WTC11 (cell line): ENCODE measurements around the gene KCNT2. TPM values are rescaled to one million over a fixed set of nuclear protein-coding genes. Genes with fewer than 3 reads are reported as not detected.
"Not testable (repeated sequence)": the region's sequence is repeated elsewhere in the genome, so short reads cannot be mapped to it uniquely, and the experiment has no call there.

Experiments
- ATAC-seq: fragments of 200-7000 bp; cut with Tn5 transposase; 2 replicates; pipeline ENCODE4 v1.10.0; 2021; ENCODE audit warnings: mild to moderate bottlenecking, moderate library complexity
- CTCF ChIA-PET: fragments of 300-600 bp; sonication (Branson Sonifier 250); formaldehyde crosslinking; loops from one replicate; lab custom pipeline; 2021; ENCODE audit warnings: antibody characterized with exemption; lab: Charles Lee
- POLR2A ChIA-PET: fragments of 350-600 bp; sonication (Branson Sonifier 250); formaldehyde crosslinking; loops from one replicate; lab custom pipeline; 2021; ENCODE audit warnings: antibody characterized with exemption; lab: Charles Lee
- DNase-seq: peaks from one replicate; pipeline ENCODE4 v3.0.0; 2021; ENCODE audit warnings: low spot score
- H3K27ac Mint-ChIP-seq: 2 replicates; pipeline ENCODE4 v1.8.0; 2021; ENCODE audit warnings: mixed read lengths
- H3K27me3 Mint-ChIP-seq: 2 replicates; pipeline ENCODE4 v1.8.0; 2021; ENCODE audit warnings: low read depth, mild to moderate bottlenecking, moderate library complexity, mixed read lengths
- H3K36me3 Mint-ChIP-seq: 2 replicates; pipeline ENCODE4 v1.8.0; 2021; ENCODE audit warnings: mixed read lengths
- H3K4me1 Mint-ChIP-seq: 2 replicates; pipeline ENCODE4 v1.8.0; 2022; ENCODE audit warnings: mixed read lengths
- H3K4me3 Mint-ChIP-seq: 2 replicates; pipeline ENCODE4 v1.8.0; 2021; ENCODE audit warnings: mild to moderate bottlenecking, moderate library complexity, mixed read lengths
- H3K9me3 Mint-ChIP-seq: 2 replicates; pipeline ENCODE4 v1.8.0; 2021; ENCODE audit warnings: mixed read lengths
- CREB1 ChIP-seq: sonication (generic); formaldehyde crosslinking; IDR thresholded peaks from 2 replicates; pipeline ENCODE4 v1.8.0; 2023; ENCODE audit warnings: mild to moderate bottlenecking, missing genetic modification reagents
- CREM ChIP-seq: sonication (generic); formaldehyde crosslinking; IDR thresholded peaks from 2 replicates; pipeline ENCODE4 v1.8.1; 2022; ENCODE audit warnings: mild to moderate bottlenecking, missing genetic modification reagents, moderate library complexity
- GTF2I ChIP-seq: fragments of 250-450 bp; sonication (Bioruptor Pico); conservative IDR thresholded peaks from 2 replicates; pipeline ENCODE4 v1.4.0; 2021; ENCODE audit warnings: mild to moderate bottlenecking
- IRF2 ChIP-seq: sonication (generic); formaldehyde crosslinking; IDR thresholded peaks from 2 replicates; pipeline ENCODE4 v1.8.0; 2022; ENCODE audit warnings: low read depth, missing genetic modification reagents, borderline replicate concordance
- JUN ChIP-seq: sonication (generic); formaldehyde crosslinking; IDR thresholded peaks from 2 replicates; pipeline ENCODE4 v1.8.0; 2023; ENCODE audit warnings: mild to moderate bottlenecking, missing genetic modification reagents
- NFATC4 ChIP-seq: fragments of 250-450 bp; sonication (Bioruptor Pico); IDR thresholded peaks from 2 replicates; pipeline ENCODE4 v1.9.0; 2021; ENCODE audit warnings: mild to moderate bottlenecking
- RELA ChIP-seq: sonication (generic); formaldehyde crosslinking; IDR thresholded peaks from 2 replicates; pipeline ENCODE4 v1.8.1; 2022; ENCODE audit warnings: missing genetic modification reagents, mild to moderate bottlenecking, borderline replicate concordance
- SMAD4 ChIP-seq: sonication (generic); formaldehyde crosslinking; IDR thresholded peaks from 2 replicates; pipeline ENCODE4 v1.8.0; 2022; ENCODE audit warnings: mild to moderate bottlenecking, missing genetic modification reagents
- SOX15 ChIP-seq: fragments of 250-450 bp; sonication (Bioruptor Pico); IDR thresholded peaks from 2 replicates; pipeline ENCODE4 v1.9.0; 2021; ENCODE audit warnings: mild to moderate bottlenecking
- TCF7 ChIP-seq: sonication (generic); formaldehyde crosslinking; IDR thresholded peaks from 2 replicates; pipeline ENCODE4 v1.8.0; 2022; ENCODE audit warnings: mild to moderate bottlenecking, low read depth, missing genetic modification reagents, moderate library complexity
- ZNF138 ChIP-seq: sonication (generic); formaldehyde crosslinking; conservative IDR thresholded peaks from 2 replicates; pipeline ENCODE4 v1.8.1; 2022; ENCODE audit warnings: mild to moderate bottlenecking, moderate library complexity, missing genetic modification reagents
- ZNF317 ChIP-seq: sonication (generic); formaldehyde crosslinking; IDR thresholded peaks from 2 replicates; pipeline ENCODE4 v1.8.1; 2023; ENCODE audit warnings: low read depth, mild to moderate bottlenecking, moderate library complexity, missing genetic modification reagents, borderline replicate concordance
- total RNA-seq: library from RNA; stranded (reverse); gene quantifications from 3 replicates; pipeline ENCODE4 v1.2.3, GENCODE V29; 2021
- TF ChIP-seq, protein P1 (sequence below): fragments of 250-450 bp; sonication (Bioruptor Pico); IDR thresholded peaks from 2 replicates; pipeline ENCODE4 v1.9.0; 2021; ENCODE audit warnings: moderate library complexity, mild to moderate bottlenecking, inconsistent platforms, borderline replicate concordance
- TF ChIP-seq, protein P2 (sequence below): sonication (generic); formaldehyde crosslinking; IDR thresholded peaks from 2 replicates; pipeline ENCODE4 v1.8.0; 2023; ENCODE audit warnings: mild to moderate bottlenecking, missing genetic modification reagents
- TF ChIP-seq, protein P3 (sequence below): fragments of 250-450 bp; sonication (Bioruptor Pico); IDR thresholded peaks from 2 replicates; pipeline ENCODE4 v1.8.0; 2021; ENCODE audit warnings: mild to moderate bottlenecking
- TF ChIP-seq, protein P4 (sequence below): fragments of 200-600 bp; IDR thresholded peaks from 2 replicates; pipeline ENCODE4 v1.8.0; 2022; ENCODE audit warnings: antibody characterized with exemption
- TF ChIP-seq, protein P5 (sequence below): sonication (generic); formaldehyde crosslinking; IDR thresholded peaks from 2 replicates; pipeline ENCODE4 v1.8.1; 2022; ENCODE audit warnings: missing genetic modification reagents, borderline replicate concordance

Gene KCNT2
- total RNA-seq, 1 experiment from 2014 or later, result 11.6 TPM

DNA sequence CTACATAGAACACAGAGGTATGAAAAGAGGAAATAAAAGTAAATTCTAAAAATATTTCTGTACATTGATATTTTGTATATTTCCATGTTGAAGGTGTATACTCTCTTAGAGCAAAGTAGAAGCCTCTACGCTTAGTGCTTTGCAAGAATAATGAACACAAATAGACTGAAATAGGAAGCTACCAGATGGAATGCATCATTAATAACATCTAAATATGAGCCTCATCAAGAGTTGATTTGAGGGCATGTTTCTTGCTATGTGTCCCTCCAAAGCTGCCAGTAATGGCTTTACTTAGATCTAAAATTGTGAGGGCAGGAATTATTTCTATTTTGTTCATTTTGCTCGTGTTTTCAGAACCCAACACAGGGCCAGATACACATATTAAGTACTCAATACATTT lies 94.4 kb downstream of the KCNT2 start (continued):
- TF ChIP-seq, protein P1, sequence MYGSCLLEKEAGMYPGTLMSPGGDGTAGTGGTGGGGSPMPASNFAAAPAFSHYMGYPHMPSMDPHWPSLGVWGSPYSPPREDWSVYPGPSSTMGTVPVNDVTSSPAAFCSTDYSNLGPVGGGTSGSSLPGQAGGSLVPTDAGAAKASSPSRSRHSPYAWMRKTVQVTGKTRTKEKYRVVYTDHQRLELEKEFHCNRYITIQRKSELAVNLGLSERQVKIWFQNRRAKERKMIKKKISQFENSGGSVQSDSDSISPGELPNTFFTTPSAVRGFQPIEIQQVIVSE (CRISPR knock-in tag), result no peak
- no peak for TF ChIP-seq CREM
- TF ChIP-seq, protein P2, sequence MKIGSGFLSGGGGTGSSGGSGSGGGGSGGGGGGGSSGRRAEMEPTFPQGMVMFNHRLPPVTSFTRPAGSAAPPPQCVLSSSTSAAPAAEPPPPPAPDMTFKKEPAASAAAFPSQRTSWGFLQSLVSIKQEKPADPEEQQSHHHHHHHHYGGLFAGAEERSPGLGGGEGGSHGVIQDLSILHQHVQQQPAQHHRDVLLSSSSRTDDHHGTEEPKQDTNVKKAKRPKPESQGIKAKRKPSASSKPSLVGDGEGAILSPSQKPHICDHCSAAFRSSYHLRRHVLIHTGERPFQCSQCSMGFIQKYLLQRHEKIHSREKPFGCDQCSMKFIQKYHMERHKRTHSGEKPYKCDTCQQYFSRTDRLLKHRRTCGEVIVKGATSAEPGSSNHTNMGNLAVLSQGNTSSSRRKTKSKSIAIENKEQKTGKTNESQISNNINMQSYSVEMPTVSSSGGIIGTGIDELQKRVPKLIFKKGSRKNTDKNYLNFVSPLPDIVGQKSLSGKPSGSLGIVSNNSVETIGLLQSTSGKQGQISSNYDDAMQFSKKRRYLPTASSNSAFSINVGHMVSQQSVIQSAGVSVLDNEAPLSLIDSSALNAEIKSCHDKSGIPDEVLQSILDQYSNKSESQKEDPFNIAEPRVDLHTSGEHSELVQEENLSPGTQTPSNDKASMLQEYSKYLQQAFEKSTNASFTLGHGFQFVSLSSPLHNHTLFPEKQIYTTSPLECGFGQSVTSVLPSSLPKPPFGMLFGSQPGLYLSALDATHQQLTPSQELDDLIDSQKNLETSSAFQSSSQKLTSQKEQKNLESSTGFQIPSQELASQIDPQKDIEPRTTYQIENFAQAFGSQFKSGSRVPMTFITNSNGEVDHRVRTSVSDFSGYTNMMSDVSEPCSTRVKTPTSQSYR (CRISPR knock-in tag), result no peak
- no peak for TF ChIP-seq IRF2 (CRISPR knock-in tag)
- no peak for TF ChIP-seq SMAD4 (CRISPR knock-in tag)

DNA sequence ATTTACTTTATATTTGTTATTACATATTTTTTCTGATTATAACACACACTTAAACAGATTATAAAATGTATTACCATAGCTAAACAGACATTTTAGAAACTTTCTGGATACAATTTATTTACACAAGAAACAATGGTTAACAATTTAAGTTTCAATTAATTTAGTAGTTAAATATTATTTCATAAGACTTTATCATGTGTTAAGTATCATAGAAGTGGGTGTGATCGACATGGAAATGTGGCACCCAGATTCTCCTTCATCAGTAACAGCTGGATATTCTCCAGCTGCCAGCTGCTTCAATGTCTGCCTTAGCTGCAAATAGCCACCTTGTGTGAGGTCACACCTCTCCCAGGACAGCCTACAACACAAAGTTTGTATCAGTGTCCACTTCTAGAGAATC lies 97.8 kb downstream of the KCNT2 start:
- Mint-ChIP-seq H3K4me1 (peaks cover under 1% of the 10 kb centered on the region; the same call in 1 of the 2 replicates), H3K36me3 (peaks cover 6% of the 10 kb centered on the region), H3K27me3 (no peaks in the 10 kb centered on the region), H3K4me3 (no peak overlapping the region), H3K27ac (no peak overlapping the region), H3K9me3 (peaks cover 11% of the 10 kb centered on the region; the same call in 1 of the 2 replicates)
- ATAC-seq (no peak), DNase-seq (no peak)
- TF ChIP-seq, protein P3, sequence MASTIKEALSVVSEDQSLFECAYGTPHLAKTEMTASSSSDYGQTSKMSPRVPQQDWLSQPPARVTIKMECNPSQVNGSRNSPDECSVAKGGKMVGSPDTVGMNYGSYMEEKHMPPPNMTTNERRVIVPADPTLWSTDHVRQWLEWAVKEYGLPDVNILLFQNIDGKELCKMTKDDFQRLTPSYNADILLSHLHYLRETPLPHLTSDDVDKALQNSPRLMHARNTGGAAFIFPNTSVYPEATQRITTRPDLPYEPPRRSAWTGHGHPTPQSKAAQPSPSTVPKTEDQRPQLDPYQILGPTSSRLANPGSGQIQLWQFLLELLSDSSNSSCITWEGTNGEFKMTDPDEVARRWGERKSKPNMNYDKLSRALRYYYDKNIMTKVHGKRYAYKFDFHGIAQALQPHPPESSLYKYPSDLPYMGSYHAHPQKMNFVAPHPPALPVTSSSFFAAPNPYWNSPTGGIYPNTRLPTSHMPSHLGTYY (CRISPR knock-in tag), result no peak
- no peak for TF ChIP-seq ZNF317 (CRISPR knock-in tag)
- TF ChIP-seq, protein P2 (CRISPR knock-in tag), result no peak
- TF ChIP-seq, protein P4, sequence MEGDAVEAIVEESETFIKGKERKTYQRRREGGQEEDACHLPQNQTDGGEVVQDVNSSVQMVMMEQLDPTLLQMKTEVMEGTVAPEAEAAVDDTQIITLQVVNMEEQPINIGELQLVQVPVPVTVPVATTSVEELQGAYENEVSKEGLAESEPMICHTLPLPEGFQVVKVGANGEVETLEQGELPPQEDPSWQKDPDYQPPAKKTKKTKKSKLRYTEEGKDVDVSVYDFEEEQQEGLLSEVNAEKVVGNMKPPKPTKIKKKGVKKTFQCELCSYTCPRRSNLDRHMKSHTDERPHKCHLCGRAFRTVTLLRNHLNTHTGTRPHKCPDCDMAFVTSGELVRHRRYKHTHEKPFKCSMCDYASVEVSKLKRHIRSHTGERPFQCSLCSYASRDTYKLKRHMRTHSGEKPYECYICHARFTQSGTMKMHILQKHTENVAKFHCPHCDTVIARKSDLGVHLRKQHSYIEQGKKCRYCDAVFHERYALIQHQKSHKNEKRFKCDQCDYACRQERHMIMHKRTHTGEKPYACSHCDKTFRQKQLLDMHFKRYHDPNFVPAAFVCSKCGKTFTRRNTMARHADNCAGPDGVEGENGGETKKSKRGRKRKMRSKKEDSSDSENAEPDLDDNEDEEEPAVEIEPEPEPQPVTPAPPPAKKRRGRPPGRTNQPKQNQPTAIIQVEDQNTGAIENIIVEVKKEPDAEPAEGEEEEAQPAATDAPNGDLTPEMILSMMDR, result no peak
- TF ChIP-seq TCF7 (CRISPR knock-in tag), result no peak
- POLR2A ChIA-PET, result interaction anchor here (0.7 kb wide), 1 partner anchor 17 kb away, joined by 4 read pairs; no protein-coding TSS in a partner anchor
- CTCF ChIA-PET, result interaction anchor here (1.6 kb wide), 1 partner anchor 150 kb away, joined by 3 read pairs; no protein-coding TSS in a partner anchor

DNA sequence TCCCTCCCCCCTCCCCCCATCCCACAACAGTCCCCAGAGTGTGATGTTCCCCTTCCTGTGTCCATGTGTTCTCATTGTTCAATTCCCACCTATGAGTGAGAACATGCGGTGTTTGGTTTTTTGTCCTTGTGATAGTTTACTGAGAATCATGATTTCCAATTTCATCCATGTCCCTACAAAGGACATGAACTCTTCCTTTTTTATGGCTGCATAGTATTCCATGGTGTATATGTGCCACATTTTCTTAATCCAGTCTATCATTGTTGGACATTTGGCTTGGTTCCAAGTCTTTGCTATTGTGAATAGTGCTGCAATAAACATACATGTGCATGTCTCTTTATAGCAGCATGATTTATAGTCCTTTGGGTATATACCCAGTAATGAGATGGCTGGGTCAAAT lies 104.0 kb downstream of the KCNT2 start:
- H3K27me3 Mint-ChIP-seq, CTCF ChIA-PET, H3K4me3 Mint-ChIP-seq, H3K4me1 Mint-ChIP-seq, ATAC-seq, H3K27ac Mint-ChIP-seq, POLR2A ChIA-PET, DNase-seq: not testable (repeated sequence)
- H3K9me3 Mint-ChIP-seq, result peaks cover 11% of the 10 kb centered on the region; the same call in 1 of the 2 replicates
- peaks cover 14% of the 10 kb centered on the region for H3K36me3 Mint-ChIP-seq

DNA sequence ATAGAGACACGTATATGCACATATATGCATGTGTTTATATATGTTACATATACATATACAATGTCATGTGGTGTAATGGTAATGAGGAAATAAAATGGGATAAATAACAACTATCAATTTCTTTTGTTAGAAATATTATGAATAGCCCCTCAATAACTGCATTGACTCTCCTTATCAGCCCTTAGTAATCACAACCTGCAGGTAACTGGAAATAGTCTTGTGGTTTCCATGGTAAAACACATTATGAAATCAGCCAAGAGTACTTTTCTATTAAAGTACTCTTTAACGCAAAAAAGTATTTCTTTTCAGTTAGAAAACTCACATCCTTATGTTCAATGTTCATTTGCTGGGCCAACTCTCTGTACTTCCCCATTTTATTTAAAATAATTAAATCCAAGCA lies 105.8 kb downstream of the KCNT2 start:
- ATAC-seq, result no peak
- TF ChIP-seq ZNF138, result no peak
- TF ChIP-seq JUN (CRISPR knock-in tag), result no peak
- no peak for TF ChIP-seq RELA (CRISPR knock-in tag)
- TF ChIP-seq CREB1 (CRISPR knock-in tag), result no peak
- no peak for TF ChIP-seq SOX15 (CRISPR knock-in tag)
- TF ChIP-seq GTF2I, result no peak
- TF ChIP-seq NFATC4 (CRISPR knock-in tag), result no peak
- TF ChIP-seq, protein P5, sequence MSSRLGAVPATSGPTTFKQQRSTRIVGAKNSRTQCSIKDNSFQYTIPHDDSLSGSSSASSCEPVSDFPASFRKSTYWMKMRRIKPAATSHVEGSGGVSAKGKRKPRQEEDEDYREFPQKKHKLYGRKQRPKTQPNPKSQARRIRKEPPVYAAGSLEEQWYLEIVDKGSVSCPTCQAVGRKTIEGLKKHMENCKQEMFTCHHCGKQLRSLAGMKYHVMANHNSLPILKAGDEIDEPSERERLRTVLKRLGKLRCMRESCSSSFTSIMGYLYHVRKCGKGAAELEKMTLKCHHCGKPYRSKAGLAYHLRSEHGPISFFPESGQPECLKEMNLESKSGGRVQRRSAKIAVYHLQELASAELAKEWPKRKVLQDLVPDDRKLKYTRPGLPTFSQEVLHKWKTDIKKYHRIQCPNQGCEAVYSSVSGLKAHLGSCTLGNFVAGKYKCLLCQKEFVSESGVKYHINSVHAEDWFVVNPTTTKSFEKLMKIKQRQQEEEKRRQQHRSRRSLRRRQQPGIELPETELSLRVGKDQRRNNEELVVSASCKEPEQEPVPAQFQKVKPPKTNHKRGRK (CRISPR knock-in tag), result no peak
- TF ChIP-seq, all 79 proteins: peak for 0
- CTCF ChIA-PET, result no interaction called here

More for the DNA sequence above, 105.8 kb downstream of the KCNT2 start:
- Mint-ChIP-seq H3K27me3 (no peaks in the 10 kb centered on the region), H3K4me1 (peaks cover 14% of the 10 kb centered on the region), H3K9me3 (peaks cover 11% of the 10 kb centered on the region; the same call in 1 of the 2 replicates), H3K27ac (no peak overlapping the region), H3K4me3 (no peak overlapping the region), H3K36me3 (peaks cover 14% of the 10 kb centered on the region)
- POLR2A ChIA-PET, result no interaction called here
- DNase-seq, result no peak
